HEK293 (cell line): ENCODE results near the gene CNOT4.

Source experiments
- CTCF ChIA-PET: fragments of 350-600 bp; formaldehyde crosslinking; extraction: SDS; loops from one replicate; lab custom pipeline; 2021; ENCODE audit warnings: antibody characterized with exemption; lab: Yijun Ruan, JAX
- POLR2A ChIA-PET: fragments of 300-600 bp; formaldehyde crosslinking; extraction: SDS; loops from one replicate; lab custom pipeline; 2020; ENCODE audit warnings: antibody characterized with exemption, inconsistent platforms; lab: Yijun Ruan, JAX
- H3K27ac ChIP-seq: fragments of 200-500 bp; sonication (Bioruptor generic); 2 replicates; pipeline ENCODE4 v1.5.1; 2014; ENCODE audit warnings: low read depth, low read length, control low read depth, inconsistent platforms; ENCODE audit errors: extremely low read depth
- H3K36me3 ChIP-seq, 2 experiments: fragments of 200-500 bp in 1 of 2; sonication (Bioruptor generic) in 1 of 2; 1 replicate in 1 of 2; 2 replicates in 1 of 2; pipeline ENCODE4 v1.5.1; 2014 to 2017; ENCODE audit warnings: inconsistent platforms in 2 of 2, low read length in 2 of 2; ENCODE audit not compliant: control insufficient read depth in 2 of 2, insufficient read depth in 1 of 2
- H3K4me1 ChIP-seq: fragments of 200-500 bp; sonication (Bioruptor generic); 2 replicates; pipeline ENCODE4 v1.5.1; 2014; ENCODE audit warnings: mild to moderate bottlenecking, low read length, inconsistent platforms; ENCODE audit not compliant: control insufficient read depth, insufficient read depth
- H3K4me3 ChIP-seq: 2 replicates; pipeline ENCODE4 v1.5.1; 2011; ENCODE audit warnings: low read depth, mild to moderate bottlenecking, control low read depth, low read length, moderate library complexity
- H3K9me3 ChIP-seq: fragments of 200-500 bp; sonication (Bioruptor generic); 2 replicates; pipeline ENCODE4 v1.5.1; 2014; ENCODE audit warnings: low read depth, low read length, inconsistent platforms; ENCODE audit not compliant: control insufficient read depth, insufficient read depth
- ATF2 ChIP-seq: fragments of 450-650 bp; formaldehyde crosslinking; IDR thresholded peaks from 2 replicates; pipeline ENCODE4 v1.5.1; 2016; ENCODE audit warnings: missing biosample characterization, missing genetic modification characterization, low read depth
- FEZF1 ChIP-seq: fragments of 450-650 bp; formaldehyde crosslinking; IDR thresholded peaks from 2 replicates; pipeline ENCODE4 v1.5.1; 2016; ENCODE audit warnings: missing biosample characterization, missing genetic modification characterization
- INSM2 ChIP-seq: fragments of 450-650 bp; formaldehyde crosslinking; IDR thresholded peaks from 2 replicates; pipeline ENCODE4 v1.5.1; 2016; ENCODE audit warnings: missing biosample characterization, missing genetic modification characterization
- PRDM1 ChIP-seq: fragments of 450-650 bp; formaldehyde crosslinking; IDR thresholded peaks from 2 replicates; pipeline ENCODE4; 2016; ENCODE audit warnings: missing biosample characterization, missing genetic modification characterization
- PRDM4 ChIP-seq: fragments of 450-650 bp; formaldehyde crosslinking; IDR thresholded peaks from 2 replicates; pipeline ENCODE4 v1.5.1; 2017; ENCODE audit warnings: missing biosample characterization, missing genetic modification characterization
- REPIN1 ChIP-seq: fragments of 450-650 bp; formaldehyde crosslinking; IDR thresholded peaks from 2 replicates; pipeline ENCODE4 v1.5.1; 2017; ENCODE audit warnings: missing biosample characterization, missing genetic modification characterization, low read depth
- SP3 ChIP-seq: fragments of 450-650 bp; formaldehyde crosslinking; IDR thresholded peaks from 2 replicates; pipeline ENCODE4 v1.5.1; 2016; ENCODE audit warnings: missing biosample characterization, missing genetic modification characterization
- SP7 ChIP-seq: fragments of 450-650 bp; formaldehyde crosslinking; IDR thresholded peaks from 2 replicates; pipeline ENCODE4 v1.5.1; 2016; ENCODE audit warnings: missing biosample characterization, missing genetic modification characterization
- TRIM28 ChIP-seq: IDR thresholded peaks from 2 replicates; pipeline ENCODE4 v1.6.1; 2011; ENCODE audit warnings: low read length, control low read depth, borderline replicate concordance
- ZBTB17 ChIP-seq: fragments of 450-650 bp; formaldehyde crosslinking; IDR thresholded peaks from 2 replicates; pipeline ENCODE4 v1.5.1; 2016; ENCODE audit warnings: missing biosample characterization, missing genetic modification characterization
- ZBTB20 ChIP-seq: fragments of 450-650 bp; formaldehyde crosslinking; IDR thresholded peaks from 2 replicates; pipeline ENCODE4 v1.5.1; 2016; ENCODE audit warnings: missing biosample characterization, missing genetic modification characterization
- ZEB2 ChIP-seq: fragments of 450-650 bp; formaldehyde crosslinking; IDR thresholded peaks from 2 replicates; pipeline ENCODE4 v1.5.1; 2016; ENCODE audit warnings: missing biosample characterization, missing genetic modification characterization
- ZNF114 ChIP-seq: fragments of 450-650 bp; formaldehyde crosslinking; IDR thresholded peaks from 2 replicates; pipeline ENCODE4 v1.5.0; 2017; ENCODE audit warnings: missing biosample characterization, missing genetic modification characterization
- ZNF121 ChIP-seq: fragments of 450-650 bp; formaldehyde crosslinking; IDR thresholded peaks from 2 replicates; pipeline ENCODE4 v1.5.1; 2016; ENCODE audit warnings: missing biosample characterization, missing genetic modification characterization
- ZNF138 ChIP-seq: fragments of 450-650 bp; formaldehyde crosslinking; IDR thresholded peaks from 2 replicates; pipeline ENCODE4 v1.5.1; 2016; ENCODE audit warnings: missing biosample characterization, missing genetic modification characterization, borderline replicate concordance
- ZNF146 ChIP-seq: fragments of 450-650 bp; formaldehyde crosslinking; IDR thresholded peaks from 2 replicates; pipeline ENCODE4 v1.5.1; 2016; ENCODE audit warnings: missing biosample characterization, missing genetic modification characterization
- ZNF311 ChIP-seq: fragments of 450-650 bp; formaldehyde crosslinking; IDR thresholded peaks from 2 replicates; pipeline ENCODE4 v1.5.1; 2017; ENCODE audit warnings: missing biosample characterization, missing genetic modification characterization, borderline replicate concordance
- ZNF423 ChIP-seq: fragments of 450-650 bp; formaldehyde crosslinking; IDR thresholded peaks from 2 replicates; pipeline ENCODE4 v1.5.1; 2016; ENCODE audit warnings: missing biosample characterization, missing genetic modification characterization
- ZNF488 ChIP-seq: fragments of 450-650 bp; formaldehyde crosslinking; IDR thresholded peaks from 2 replicates; pipeline ENCODE4 v1.5.1; 2016; ENCODE audit warnings: missing biosample characterization, missing genetic modification characterization
- ZNF510 ChIP-seq: fragments of 450-650 bp; formaldehyde crosslinking; IDR thresholded peaks from 2 replicates; pipeline ENCODE4 v1.5.1; 2018; ENCODE audit warnings: mild to moderate bottlenecking, missing genetic modification characterization, missing biosample characterization; ENCODE audit not compliant: insufficient replicate concordance
- ZNF529 ChIP-seq: fragments of 450-650 bp; formaldehyde crosslinking; IDR thresholded peaks from 2 replicates; pipeline ENCODE4 v1.5.1; 2017; ENCODE audit warnings: missing genetic modification characterization, missing biosample characterization; ENCODE audit not compliant: insufficient replicate concordance
- ZNF548 ChIP-seq: fragments of 450-650 bp; formaldehyde crosslinking; IDR thresholded peaks from 2 replicates; pipeline ENCODE4 v1.5.1; 2016; ENCODE audit warnings: missing biosample characterization, missing genetic modification characterization
- ZNF561 ChIP-seq: fragments of 450-650 bp; IDR thresholded peaks from 2 replicates; pipeline ENCODE4 v1.5.1; 2018; ENCODE audit warnings: missing biosample characterization, missing genetic modification characterization, borderline replicate concordance
- ZNF571 ChIP-seq: fragments of 450-650 bp; formaldehyde crosslinking; IDR thresholded peaks from 2 replicates; pipeline ENCODE4 v1.5.0; 2017; ENCODE audit warnings: missing biosample characterization, missing genetic modification characterization
- ZNF639 ChIP-seq: fragments of 450-650 bp; formaldehyde crosslinking; IDR thresholded peaks from 2 replicates; pipeline ENCODE4 v1.5.1; 2016; ENCODE audit warnings: missing biosample characterization, missing genetic modification characterization
- ZNF791 ChIP-seq: fragments of 450-650 bp; formaldehyde crosslinking; IDR thresholded peaks from 2 replicates; pipeline ENCODE4 v1.5.1; 2016; ENCODE audit warnings: missing biosample characterization, missing genetic modification characterization

CNOT4 gene

GRCh38 chr7:135370656-135371055 lies 139.2 kb downstream of the CNOT4 start:
- POLR2A ChIA-PET: no interaction called here
- CTCF ChIA-PET: interaction anchor here (1.1 kb wide), 1 partner anchor 9 kb away, joined by 4 read pairs; no protein-coding TSS in a partner anchor
- Histone ChIP-seq H3K9me3 (no peaks in the 10 kb centered on the region), H3K4me1 (no peaks in the 10 kb centered on the region), H3K4me3 (no peak overlapping the region), H3K27ac (no peak overlapping the region), H3K36me3 (no peaks in the 10 kb centered on the region)
- no peak for TF ChIP-seq ZNF510 (tag by site-specific recombination)
- TF ChIP-seq FEZF1 (tag by site-specific recombination): no peak
- TF ChIP-seq ZNF138 (tag by site-specific recombination): no peak
- TF ChIP-seq ATF2 (tag by site-specific recombination): no peak
- TF ChIP-seq SP3 (tag by site-specific recombination): no peak
- no peak for TF ChIP-seq REPIN1 (tag by site-specific recombination)
- no peak for TF ChIP-seq ZBTB17 (tag by site-specific recombination)
- TF ChIP-seq PRDM1 (tag by site-specific recombination): no peak
- no peak for TF ChIP-seq TRIM28
- TF ChIP-seq ZNF548 (tag by site-specific recombination): no peak
- TF ChIP-seq ZNF561 (tag by site-specific recombination): no peak
- no peak for TF ChIP-seq ZNF791
- no peak for TF ChIP-seq ZNF121 (tag by site-specific recombination)
- TF ChIP-seq ZNF423 (tag by site-specific recombination): no peak
- TF ChIP-seq, all 188 proteins: peak for 0

- no peak overlapping the region for H3K4me3 ChIP-seq
- H3K27ac ChIP-seq: no peak overlapping the region
- POLR2A ChIA-PET: no interaction called here
- CTCF ChIA-PET: no interaction called here
- no peaks in the 10 kb centered on the region for H3K4me1 ChIP-seq
- no peaks in the 10 kb centered on the region for H3K36me3 ChIP-seq
- no peaks in the 10 kb centered on the region for H3K9me3 ChIP-seq
- no peak for TF ChIP-seq INSM2 (tag by site-specific recombination)
- no peak for TF ChIP-seq ZNF146
- no peak for TF ChIP-seq ZBTB17 (tag by site-specific recombination)
- TF ChIP-seq ZNF311 (tag by site-specific recombination): no peak
- TF ChIP-seq ZNF114 (tag by site-specific recombination): no peak
- no peak for TF ChIP-seq ZNF529 (tag by site-specific recombination)
- TF ChIP-seq ZEB2 (tag by site-specific recombination): no peak
- TF ChIP-seq ZNF571 (tag by site-specific recombination): no peak
- TF ChIP-seq PRDM4 (tag by site-specific recombination): no peak
- no peak for TF ChIP-seq ZNF639 (tag by site-specific recombination)
- TF ChIP-seq TRIM28: no peak
- TF ChIP-seq SP7 (tag by site-specific recombination): no peak
- TF ChIP-seq FEZF1 (tag by site-specific recombination): no peak
- TF ChIP-seq ZNF791: no peak
- TF ChIP-seq ZNF488 (tag by site-specific recombination): no peak
- no peak for TF ChIP-seq ZBTB20 (tag by site-specific recombination)
These were observed 140.5 kb downstream of the CNOT4 start for GRCh38 chr7:135369405-135369804.
